ENCODE measurements around the gene CLPSL1. TPM values are rescaled to one million over a fixed set of nuclear protein-coding genes. Genes with fewer than 3 reads are reported as not detected.

CLPSL1 gene
- total and polyA plus RNA-seq, 2 of the 13 experiments (the other 11 are each of a cell fraction or from before 2014, with no cell fraction given): not detected

- TF ChIP-seq ZNF576 (CRISPR knock-in tag; IDR thresholded peaks at IDR 0.05) (no peak), RFXAP (CRISPR knock-in tag; IDR thresholded peaks at IDR 0.05; ENCODE audit: borderline replicate concordance) (peak; percentile 62; the same call in 1 of the 2 replicates), POLR2AphosphoS5 (IDR thresholded peaks at IDR 0.05; ENCODE audit: low read depth, low read length) (peak; percentile 65), ZSCAN5A (CRISPR knock-in tag; IDR thresholded peaks at IDR 0.05; ENCODE audit: borderline replicate concordance) (0 out of 2 replicates have a peak, but pooled peaks have one; percentile 20), ATRX (CRISPR knock-in tag; IDR thresholded peaks at IDR 0.05; ENCODE audit: borderline replicate concordance) (no peak), CENPX (CRISPR knock-in tag; IDR thresholded peaks at IDR 0.05) (no peak), ELF3 (CRISPR knock-in tag; IDR thresholded peaks at IDR 0.05) (peak; percentile 86), ZNF75D (CRISPR knock-in tag; IDR thresholded peaks at IDR 0.05; ENCODE audit: borderline replicate concordance) (no peak), ZNF777 (CRISPR knock-in tag; IDR thresholded peaks at IDR 0.05) (0 out of 2 replicates have a peak, but pooled peaks have one; percentile 19), ASH2L (IDR thresholded peaks at IDR 0.05; ENCODE audit: insufficient read length, low read depth, low read length) (peak; percentile 83), ZNF362 (CRISPR knock-in tag; IDR thresholded peaks at IDR 0.05; ENCODE audit: borderline replicate concordance) (peak; percentile 88; the same call in 1 of the 2 replicates), GATAD2A (CRISPR knock-in tag; IDR thresholded peaks at IDR 0.05) (peak; percentile 46; the same call in 1 of the 2 replicates), ZNF609 (CRISPR knock-in tag; IDR thresholded peaks at IDR 0.05; ENCODE audit: borderline replicate concordance) (0 out of 2 replicates have a peak, but pooled peaks have one; percentile 22), ZNF331 (CRISPR knock-in tag; IDR thresholded peaks at IDR 0.05) (0 out of 2 replicates have a peak, but pooled peaks have one; percentile 9), ZNF281 (CRISPR knock-in tag; IDR thresholded peaks at IDR 0.05; ENCODE audit: borderline replicate concordance) (no peak; the same call in 1 of the 2 replicates)
Observed at GRCh38 chr6:35739645-35740524, 40.9 kb upstream of the CLPSL1 start (continued).
